Spinal cord (tissue), 10 donors: ENCODE data around the gene POLK. TPM values are rescaled to one million over a fixed set of nuclear protein-coding genes. Genes with fewer than 3 reads are reported as not detected.
"Not testable (repeated sequence)": the region's sequence is repeated elsewhere in the genome, so short reads cannot be mapped to it uniquely, and the experiment has no call there.

Experiments used
- DNase-seq, 6 donors: peaks; one replicate each; pipeline versions ENCODE4 v3.0.0 to v3.0.0-alpha.2; 2013 to 2015; ENCODE audit warnings: low spot score in 6 of 6, low read depth in 4 of 6
- H3K27ac ChIP-seq: one replicate; pipeline ENCODE4 v1.5.1; 2013; ENCODE audit warnings: low read depth, low read length, control low read depth
- H3K27me3 ChIP-seq: one replicate; pipeline ENCODE4 v1.6.1; 2013; ENCODE audit warnings: low read length; ENCODE audit not compliant: control insufficient read depth, insufficient read depth
- H3K36me3 ChIP-seq: one replicate; pipeline ENCODE4 v1.6.1; 2013; ENCODE audit warnings: low read length; ENCODE audit not compliant: control insufficient read depth, insufficient read depth
- H3K4me1 ChIP-seq: one replicate; pipeline ENCODE4 v1.6.1; 2013; ENCODE audit warnings: low read length; ENCODE audit not compliant: control insufficient read depth, insufficient read depth
- H3K4me3 ChIP-seq: one replicate; pipeline ENCODE4 v1.5.1; 2013; ENCODE audit warnings: low read depth, low read length, control low read depth
- H3K9me3 ChIP-seq: one replicate; pipeline ENCODE4 v1.6.1; 2013; ENCODE audit warnings: low read length; ENCODE audit not compliant: control insufficient read depth, insufficient read depth
- WGBS: methylation state at CpG from one replicate; pipeline ENCODE4 v1.1.5; 2013; ENCODE audit warnings: missing lambda C conversion rate; ENCODE audit not compliant: insufficient coverage; 5-methylcytosine and 5-hydroxymethylcytosine counted together
- polyA plus RNA-seq, 2 donors: library from polyadenylated mRNA; unstranded; fragments of 120-200 nt; gene quantifications; one replicate each; pipeline ENCODE4 v1.2.1, GENCODE V29; 2013; ENCODE audit not compliant: insufficient read length in 2 of 2
- total RNA-seq, 2 donors: library from RNA; depleted of rRNA in 1 of 2; stranded (reverse); fragments of 120-200 nt in 1 of 2; fragments of >200 nt in 1 of 2; gene quantifications; one replicate each; pipeline versions ENCODE4 v1.2.3 to v1.2.4, GENCODE V29; 2013 to 2014
- donor health status: healthy.

The POLK gene
- total and polyA plus RNA-seq, 4 donors: 16.9 to 58.5 (median 31.2) TPM

DNA sequence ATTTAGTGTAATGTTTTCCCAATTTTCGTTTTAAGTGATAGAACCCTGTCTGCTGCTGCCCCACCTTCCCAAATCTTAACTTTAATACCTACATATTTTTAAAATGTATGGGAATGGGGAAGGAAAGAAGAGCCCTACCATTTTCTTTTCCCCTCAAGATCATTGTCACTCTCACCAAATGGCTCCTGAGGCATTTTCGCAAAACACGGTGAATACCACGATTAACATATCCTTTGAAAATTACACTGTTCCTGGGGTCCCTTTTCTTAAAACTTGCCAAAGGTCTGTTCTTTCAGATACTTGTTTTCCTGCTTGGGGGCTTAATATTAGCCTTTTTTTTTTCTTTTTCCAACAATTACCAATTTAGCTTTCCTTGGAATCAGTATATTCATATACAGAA lies 36.3 kb upstream of the POLK start:
- Histone ChIP-seq H3K27me3 (no peaks in the 10 kb centered on the region), H3K4me1 (no peaks in the 10 kb centered on the region), H3K27ac (no peak overlapping the region), H3K36me3 (no peaks in the 10 kb centered on the region), H3K4me3 (no peak overlapping the region), H3K9me3 (peaks cover 5% of the 10 kb centered on the region)
- WGBS: 73% methylated on average over 3 of the region's 4 CpGs
- no peak for DNase-seq

DNA sequence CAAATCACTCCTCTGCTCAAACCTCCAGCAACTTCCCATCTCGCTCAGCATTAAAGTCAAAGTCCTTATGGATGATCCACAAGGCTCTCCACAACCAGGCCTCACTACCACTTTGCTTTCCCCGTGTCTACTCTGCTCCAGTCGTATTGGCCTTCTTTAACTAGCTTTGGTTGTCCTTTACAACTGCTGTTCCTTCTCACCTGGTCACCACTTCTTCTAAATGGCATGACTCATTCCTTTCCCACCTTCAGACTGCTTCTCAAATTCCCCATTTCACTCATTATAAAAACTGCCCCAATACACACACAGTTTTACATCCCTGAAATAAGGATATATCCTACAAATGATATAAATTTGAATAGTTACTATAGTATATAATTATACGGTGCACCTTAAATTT lies 30.7 kb upstream of the POLK start:
- no peak for DNase-seq
- 97% methylated on average over 3 of the region's 4 CpGs for WGBS
- H3K27me3 ChIP-seq: no peaks in the 10 kb centered on the region
- H3K4me1 ChIP-seq: no peaks in the 10 kb centered on the region
- H3K27ac ChIP-seq: no peak overlapping the region
- no peaks in the 10 kb centered on the region for H3K36me3 ChIP-seq
- peaks cover 5% of the 10 kb centered on the region for H3K9me3 ChIP-seq
- H3K4me3 ChIP-seq: no peak overlapping the region

DNA sequence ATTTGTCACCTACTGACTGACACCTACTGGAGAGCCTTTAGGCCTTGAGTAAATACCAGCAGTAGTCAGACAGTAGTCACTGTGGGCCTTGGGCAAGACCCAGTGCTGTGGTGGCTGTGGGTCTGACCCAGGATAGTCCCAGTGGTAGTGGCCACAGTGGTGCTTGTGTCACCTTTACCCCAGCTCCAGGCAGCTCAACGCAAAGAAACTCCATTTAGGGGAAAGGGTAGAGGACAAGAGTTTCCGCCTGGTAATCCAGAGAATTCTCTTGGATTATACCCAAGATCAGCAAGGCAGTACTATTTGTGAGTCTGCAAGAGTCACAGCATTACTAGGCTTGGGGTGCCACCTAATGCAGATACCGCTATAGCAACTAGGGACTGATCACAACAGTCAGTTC lies 29.2 kb upstream of the POLK start:
- 100% methylated on average over 3 of the region's 3 CpGs for WGBS
- H3K27me3 ChIP-seq: no peaks in the 10 kb centered on the region
- H3K27ac ChIP-seq: no peak overlapping the region
- no peaks in the 10 kb centered on the region for H3K4me1 ChIP-seq
- H3K36me3 ChIP-seq: no peaks in the 10 kb centered on the region
- H3K9me3 ChIP-seq: peaks cover 14% of the 10 kb centered on the region
- no peak overlapping the region for H3K4me3 ChIP-seq
- no peak for DNase-seq

DNA sequence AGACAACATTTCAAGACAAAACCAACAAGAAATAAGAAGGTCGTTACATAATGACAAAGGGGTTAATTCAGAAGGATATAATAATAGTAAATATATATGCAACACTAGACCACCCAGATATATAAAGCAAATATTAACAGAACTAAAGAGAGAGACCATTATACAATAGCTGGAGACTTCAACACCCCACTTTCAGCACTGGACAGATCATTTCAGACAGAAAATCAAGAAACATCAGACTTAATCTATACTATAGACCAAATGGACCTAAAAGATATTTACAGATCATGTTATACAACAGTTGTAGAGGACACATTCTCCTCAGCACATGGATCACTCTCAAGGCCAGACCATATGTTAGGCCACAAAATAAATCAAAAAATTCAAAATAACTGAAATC lies 27.1 kb upstream of the POLK start:
- no peaks in the 10 kb centered on the region for H3K36me3 ChIP-seq
- no peak for DNase-seq
- no peaks in the 10 kb centered on the region for H3K4me1 ChIP-seq
- no peak overlapping the region for H3K27ac ChIP-seq
- WGBS: no CpG with 5 or more reads among the region's 1 CpG
- peaks cover 18% of the 10 kb centered on the region for H3K9me3 ChIP-seq
- H3K27me3 ChIP-seq: no peaks in the 10 kb centered on the region
- H3K4me3 ChIP-seq: no peak overlapping the region

- H3K9me3 ChIP-seq: peaks cover 15% of the 10 kb centered on the region
- not testable (repeated sequence) for H3K27ac ChIP-seq, H3K27me3 ChIP-seq, H3K36me3 ChIP-seq, H3K4me1 ChIP-seq, H3K4me3 ChIP-seq, DNase-seq
- no CpG with 5 or more reads among the region's 6 CpGs for WGBS
Observed at GRCh38 chr5:75489847-75490246, 21.8 kb upstream of the POLK start.

- DNase-seq: no peak
- no CpG with 5 or more reads among the region's 2 CpGs for WGBS
- no peak overlapping the region for H3K4me3 ChIP-seq
Observed at GRCh38 chr5:75491621-75492020, 20.1 kb upstream of the POLK start.

GRCh38 chr5:75496026-75496425 lies 15.7 kb upstream of the POLK start:
- Histone ChIP-seq H3K36me3 (peaks cover 11% of the 10 kb centered on the region), H3K27me3 (no peaks in the 10 kb centered on the region), H3K27ac (no peak overlapping the region), H3K9me3 (no peaks in the 10 kb centered on the region), H3K4me3 (no peak overlapping the region), H3K4me1 (no peaks in the 10 kb centered on the region)
- DNase-seq: no peak
- WGBS: no CpG with 5 or more reads among the region's 3 CpGs

More at GRCh38 chr5:75491621-75492020, 20.1 kb upstream of the POLK start:
- no peak overlapping the region for H3K27ac ChIP-seq
- peaks cover 4% of the 10 kb centered on the region for H3K36me3 ChIP-seq
- peaks cover 12% of the 10 kb centered on the region for H3K9me3 ChIP-seq
- no peaks in the 10 kb centered on the region for H3K4me1 ChIP-seq
- no peaks in the 10 kb centered on the region for H3K27me3 ChIP-seq

- Histone ChIP-seq H3K4me3 (no peak overlapping the region), H3K36me3 (peaks cover 7% of the 10 kb centered on the region), H3K9me3 (no peaks in the 10 kb centered on the region), H3K27ac (no peak overlapping the region), H3K27me3 (no peaks in the 10 kb centered on the region), H3K4me1 (no peaks in the 10 kb centered on the region)
- WGBS: 100% methylated on average over 4 of the region's 7 CpGs
- DNase-seq: no peak
Observed at GRCh38 chr5:75498208-75498777, 13.4 kb upstream of the POLK start.

- DNase-seq, H3K9me3 ChIP-seq, H3K4me1 ChIP-seq, H3K36me3 ChIP-seq, H3K27me3 ChIP-seq, H3K4me3 ChIP-seq, H3K27ac ChIP-seq: not testable (repeated sequence)
- 100% methylated on average over 1 of the region's 1 CpG for WGBS
Observed at GRCh38 chr5:75498875-75499274, 12.8 kb upstream of the POLK start.

DNA sequence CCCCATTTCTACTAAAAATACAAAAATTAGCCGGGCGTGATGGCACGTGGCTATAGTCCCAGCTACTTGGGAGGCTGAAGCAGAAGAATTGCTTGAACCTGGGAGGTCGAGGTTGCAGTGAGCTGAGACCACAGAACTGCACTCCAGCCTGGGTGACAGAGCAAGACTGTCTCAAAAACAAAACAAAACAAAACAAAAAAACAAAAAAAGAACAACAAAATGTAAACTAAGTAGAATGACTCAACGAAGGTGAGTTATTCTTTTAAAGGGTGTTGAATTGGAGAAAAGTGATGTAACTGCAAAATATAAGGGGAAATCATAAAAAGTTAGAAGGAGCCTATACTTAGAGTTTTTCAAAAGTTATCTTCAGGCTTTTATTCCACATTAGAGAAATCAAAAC lies 6.6 kb upstream of the POLK start:
- not testable (repeated sequence) for H3K27ac ChIP-seq, DNase-seq, H3K4me1 ChIP-seq, H3K27me3 ChIP-seq, H3K4me3 ChIP-seq, H3K9me3 ChIP-seq, H3K36me3 ChIP-seq
- 76% methylated on average over 3 of the region's 5 CpGs for WGBS
